Measurements from ENCODE around the gene HACE1.
A peak's percentile ranks its signal among the peaks of the same experiment; 100 is the strongest.

Gene HACE1

DNA sequence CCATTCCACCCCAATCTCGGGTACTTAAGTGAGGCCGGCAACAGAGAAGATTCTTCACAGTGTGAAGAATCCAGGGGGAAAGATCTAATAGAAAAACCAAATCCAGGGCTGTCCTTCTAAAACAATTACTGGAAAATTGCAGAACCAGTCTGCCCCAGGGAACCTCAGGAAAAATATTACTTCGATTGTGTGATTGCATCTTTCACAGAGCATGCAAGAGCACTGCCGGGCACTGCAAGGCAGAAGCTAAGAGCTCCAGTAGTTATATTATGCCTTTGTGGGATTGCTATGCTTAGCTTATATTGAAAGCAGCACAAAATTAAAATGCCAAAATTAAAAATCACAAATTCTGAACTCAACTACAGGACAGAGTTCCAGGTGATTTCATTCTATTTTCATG is 175.9 kb downstream of the HACE1 start:
- DNase-seq: peak; percentile 52

DNA sequence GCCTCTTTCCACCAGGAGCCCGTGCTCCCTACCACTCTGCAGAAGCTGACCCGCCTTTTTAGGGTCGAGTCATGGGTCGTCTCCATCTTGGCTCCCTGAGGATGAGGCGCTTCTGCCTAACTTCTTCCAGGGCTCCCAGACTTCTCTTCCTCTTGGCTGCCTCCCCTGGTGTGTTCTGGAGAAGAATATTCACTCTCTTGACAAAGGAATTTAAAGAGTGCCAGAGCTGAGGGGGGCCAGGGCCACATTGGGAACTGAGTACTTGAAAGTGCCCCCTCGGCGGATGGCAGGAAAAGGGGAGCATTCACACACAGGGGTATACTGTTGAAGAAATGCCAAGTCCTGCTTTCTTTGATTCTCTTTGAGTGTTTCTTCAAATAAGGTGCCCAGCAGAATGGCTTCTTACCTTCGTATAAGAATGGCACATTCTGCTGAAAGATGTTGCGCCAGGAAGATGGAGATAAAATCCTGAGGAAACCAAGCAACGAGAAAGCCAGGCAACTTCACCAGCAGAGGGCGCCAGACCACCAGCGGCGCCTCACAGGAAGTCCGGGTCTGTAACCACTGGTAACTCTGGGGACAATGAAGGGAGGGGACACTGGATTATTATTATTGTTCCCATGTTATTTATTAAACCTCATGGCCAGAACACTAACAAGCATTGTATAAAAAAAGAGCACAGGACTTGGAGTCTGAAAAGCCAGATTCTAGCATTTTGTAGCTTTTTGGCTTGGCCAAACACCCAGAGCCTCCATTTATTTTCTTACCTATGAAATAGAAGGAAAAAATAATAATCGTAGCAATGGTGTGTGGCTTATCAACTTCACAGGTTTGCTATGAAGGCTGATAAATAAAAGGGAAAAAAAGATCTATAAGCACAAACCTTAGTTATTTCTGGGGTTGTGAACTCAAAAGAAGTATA is 176.7 kb downstream of the HACE1 start:
- DNase-seq: no peak

DNA sequence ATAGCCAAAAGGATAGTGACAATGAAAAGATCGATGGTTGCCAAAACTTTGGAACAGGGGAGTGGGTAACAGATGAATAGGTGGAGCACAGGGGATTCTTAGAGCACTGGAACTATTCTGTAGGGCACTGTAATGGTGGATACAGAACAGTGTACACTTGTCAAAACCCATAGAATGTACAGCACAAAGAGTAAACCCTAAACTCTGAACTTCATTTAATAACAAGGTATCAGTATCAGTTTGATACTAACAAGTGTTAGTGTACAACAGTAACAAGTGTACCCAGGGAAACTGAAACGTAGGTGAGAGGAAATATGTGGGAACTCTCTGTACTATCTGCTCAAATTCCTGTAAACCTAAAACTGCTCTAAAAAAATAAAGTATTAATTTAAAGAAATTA is 179.2 kb downstream of the HACE1 start:
- DNase-seq: no peak

DNA sequence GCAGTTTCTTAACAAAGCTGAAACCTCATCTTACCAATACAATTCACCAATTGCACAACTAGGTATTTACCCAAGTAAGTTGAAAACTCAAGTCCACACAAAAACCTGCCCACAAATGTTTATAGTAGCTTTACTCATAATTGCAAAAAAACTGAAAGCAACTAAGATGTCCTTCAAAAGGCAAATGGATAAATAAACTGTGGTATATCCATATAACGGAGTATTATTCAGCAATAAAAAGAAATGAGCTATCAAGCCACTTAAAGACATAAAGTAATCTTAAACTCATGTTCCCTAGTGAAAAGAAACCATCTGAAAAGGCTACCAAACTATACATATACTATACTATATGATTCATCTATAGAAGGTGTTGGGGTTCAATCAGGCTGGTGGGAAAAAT is 179.7 kb downstream of the HACE1 start:
- DNase-seq: no peak

Measured in NCI-H2227 treated with DMSO at 0.1 percent for 48 hours (cell line).